Hepatocyte (in vitro differentiated cells): ENCODE data around the gene ZFTA. TPM values are rescaled to one million over a fixed set of nuclear protein-coding genes. Genes with fewer than 3 reads are reported as not detected.

Experiments
- DNase-seq: peaks from one replicate; pipeline ENCODE4 v3.0.0-alpha.2; 2016; ENCODE audit warnings: low spot score
- H2AFZ ChIP-seq: fragments of 200-600 bp; sonication (generic); 2 replicates; pipeline ENCODE4 v1.6.0; 2016; ENCODE audit warnings: antibody characterized with exemption, mild to moderate bottlenecking
- H3K27ac ChIP-seq: fragments of 200-600 bp; sonication (generic); 2 replicates; pipeline ENCODE4 v1.5.1; 2016; ENCODE audit warnings: mild to moderate bottlenecking
- H3K27me3 ChIP-seq: fragments of 200-600 bp; sonication (generic); 2 replicates; pipeline ENCODE4 v1.6.1; 2016
- H3K36me3 ChIP-seq: fragments of 200-600 bp; sonication (generic); replicated peaks from 2 replicates; pipeline ENCODE4 v1.5.1; 2016; ENCODE audit warnings: low read depth; ENCODE audit not compliant: insufficient read depth
- H3K4me1 ChIP-seq: fragments of 200-600 bp; sonication (generic); 2 replicates; pipeline ENCODE4 v1.5.1; 2016; ENCODE audit warnings: mild to moderate bottlenecking, moderate library complexity; ENCODE audit not compliant: insufficient read depth
- H3K4me2 ChIP-seq: fragments of 200-600 bp; sonication (generic); 2 replicates; pipeline ENCODE4 v1.6.0; 2016
- H3K4me3 ChIP-seq: fragments of 200-600 bp; sonication (generic); 2 replicates; pipeline ENCODE4 v1.5.1; 2016; ENCODE audit warnings: mild to moderate bottlenecking
- H3K79me2 ChIP-seq: fragments of 200-600 bp; sonication (generic); 2 replicates; pipeline ENCODE4 v1.6.0; 2017; ENCODE audit warnings: mild to moderate bottlenecking
- H3K9me2 ChIP-seq: fragments of 200-600 bp; sonication (generic); replicated peaks from 2 replicates; pipeline ENCODE4 v1.6.0; 2017; ENCODE audit warnings: mild to moderate bottlenecking; ENCODE audit not compliant: insufficient read depth
- H3K9me3 ChIP-seq: fragments of 200-600 bp; sonication (generic); 2 replicates; pipeline ENCODE4 v1.5.1; 2016; ENCODE audit warnings: low read depth, mild to moderate bottlenecking
- H4K20me1 ChIP-seq: fragments of 200-600 bp; sonication (generic); 2 replicates; pipeline ENCODE4 v1.6.0; 2016; ENCODE audit warnings: mild to moderate bottlenecking; ENCODE audit not compliant: insufficient read depth, poor library complexity, severe bottlenecking
- CTCF ChIP-seq: fragments of 200-600 bp; sonication (generic); IDR thresholded peaks from 2 replicates; pipeline ENCODE4 v1.5.1; 2016; ENCODE audit warnings: antibody characterized with exemption, mild to moderate bottlenecking; ENCODE audit not compliant: poor library complexity
- EZH2 ChIP-seq: fragments of 200-600 bp; sonication (generic); IDR thresholded peaks from 2 replicates; pipeline ENCODE4 v1.6.1; 2016; ENCODE audit warnings: antibody characterized with exemption, mild to moderate bottlenecking, borderline replicate concordance
- EZH2phosphoT487 ChIP-seq: fragments of 200-600 bp; sonication (generic); IDR thresholded peaks from one replicate; pipeline ENCODE4 v1.6.1; 2018; ENCODE audit warnings: antibody characterized with exemption, mild to moderate bottlenecking, low read depth, moderate library complexity; ENCODE audit not compliant: unreplicated experiment, severe bottlenecking
- WGBS: methylation state at CpG from one replicate; pipeline ENCODE4 v1.1.6; 2016; ENCODE audit warnings: low lambda C conversion rate; ENCODE audit errors: missing lambda C conversion rate; 5-methylcytosine and 5-hydroxymethylcytosine counted together
- polyA plus RNA-seq: library from polyadenylated mRNA; unstranded; fragments of >200 nt; fragmentation: Nextera tagmentation; extraction: Ambion mirVana; gene quantifications from 2 replicates; pipeline ENCODE4 v1.2.1, GENCODE V29; 2016
- total RNA-seq: library from RNA; depleted of rRNA; stranded (reverse); fragments of >200 nt; gene quantifications from 2 replicates; pipeline ENCODE4 v1.2.3, GENCODE V29; 2014

ZFTA gene
- total and polyA plus RNA-seq, 2 experiments from 2014 or later = 14.7 to 44.1 TPM

- Histone ChIP-seq H3K9me3 (no peaks in the 10 kb centered on the region), H3K36me3 (no peaks in the 10 kb centered on the region), H4K20me1 (peaks cover 56% of the 10 kb centered on the region), H3K27me3 (no peaks in the 10 kb centered on the region), H3K9me2 (no peaks in the 10 kb centered on the region), H3K4me2 (peak overlapping the region; percentile 58), H3K27ac (peak overlapping the region; percentile 51), H3K4me3 (no peak overlapping the region), H2AFZ (no peak overlapping the region), H3K4me1 (peaks cover 50% of the 10 kb centered on the region), H3K79me2 (peaks cover 44% of the 10 kb centered on the region)
- DNase-seq = peak; percentile 36
- WGBS = 57% methylated on average over 27 of the region's 34 CpGs
- TF ChIP-seq EZH2 (no peak), EZH2phosphoT487 (no peak), CTCF (no peak)
Measured at GRCh38 chr11:63761931-63762653, 6.5 kb downstream of the ZFTA start.

GRCh38 chr11:63761188-63761587 lies 7.4 kb downstream of the ZFTA start:
- H3K27me3 ChIP-seq = no peaks in the 10 kb centered on the region
- H3K4me1 ChIP-seq = peaks cover 42% of the 10 kb centered on the region
- H3K36me3 ChIP-seq = no peaks in the 10 kb centered on the region
- no peak for DNase-seq
- peaks cover 36% of the 10 kb centered on the region for H3K79me2 ChIP-seq
- no peak overlapping the region for H3K4me2 ChIP-seq
- no peaks in the 10 kb centered on the region for H3K9me3 ChIP-seq
- no peak overlapping the region for H2AFZ ChIP-seq
- TF ChIP-seq CTCF (no peak), EZH2phosphoT487 (no peak)
- no peak overlapping the region for H3K4me3 ChIP-seq
- H3K27ac ChIP-seq = peak overlapping the region; percentile 22
- H4K20me1 ChIP-seq = peaks cover 49% of the 10 kb centered on the region
- no peaks in the 10 kb centered on the region for H3K9me2 ChIP-seq
- WGBS = 74% methylated on average over 10 of the region's 10 CpGs

- H2AFZ ChIP-seq = no peak overlapping the region
- DNase-seq = no peak
- H3K4me1 ChIP-seq = peaks cover 36% of the 10 kb centered on the region
- TF ChIP-seq EZH2phosphoT487 (no peak), EZH2 (no peak), CTCF (no peak)
- H3K9me2 ChIP-seq = no peaks in the 10 kb centered on the region
- H3K4me2 ChIP-seq = no peak overlapping the region
- 92% methylated on average over 5 of the region's 5 CpGs for WGBS
- H4K20me1 ChIP-seq = peaks cover 43% of the 10 kb centered on the region
- peaks cover 30% of the 10 kb centered on the region for H3K79me2 ChIP-seq
- no peaks in the 10 kb centered on the region for H3K27me3 ChIP-seq
- H3K36me3 ChIP-seq = no peaks in the 10 kb centered on the region
- no peak overlapping the region for H3K27ac ChIP-seq
- H3K9me3 ChIP-seq = no peaks in the 10 kb centered on the region
- no peak overlapping the region for H3K4me3 ChIP-seq
Measured at GRCh38 chr11:63760487-63761079, 8.0 kb downstream of the ZFTA start.
